HL-60/S4 treated with phorbol 12-myristate 13-acetate at 8.2 ng/mL for 4 days and 3 days (cell line): ENCODE measurements around the gene CHL1.

Source experiments
- in situ Hi-C: fragments of 300-500 bp; cut with MboI; formaldehyde crosslinking; loops from 2 replicates; pipeline ENCODE4 v1.15.0; 2022; ENCODE audit warnings: low sequenced_read_pairs

The CHL1 gene

GRCh38 chr3:277873-278272, 81.3 kb downstream of the CHL1 start:
- in situ Hi-C loops = no loop called here

DNA sequence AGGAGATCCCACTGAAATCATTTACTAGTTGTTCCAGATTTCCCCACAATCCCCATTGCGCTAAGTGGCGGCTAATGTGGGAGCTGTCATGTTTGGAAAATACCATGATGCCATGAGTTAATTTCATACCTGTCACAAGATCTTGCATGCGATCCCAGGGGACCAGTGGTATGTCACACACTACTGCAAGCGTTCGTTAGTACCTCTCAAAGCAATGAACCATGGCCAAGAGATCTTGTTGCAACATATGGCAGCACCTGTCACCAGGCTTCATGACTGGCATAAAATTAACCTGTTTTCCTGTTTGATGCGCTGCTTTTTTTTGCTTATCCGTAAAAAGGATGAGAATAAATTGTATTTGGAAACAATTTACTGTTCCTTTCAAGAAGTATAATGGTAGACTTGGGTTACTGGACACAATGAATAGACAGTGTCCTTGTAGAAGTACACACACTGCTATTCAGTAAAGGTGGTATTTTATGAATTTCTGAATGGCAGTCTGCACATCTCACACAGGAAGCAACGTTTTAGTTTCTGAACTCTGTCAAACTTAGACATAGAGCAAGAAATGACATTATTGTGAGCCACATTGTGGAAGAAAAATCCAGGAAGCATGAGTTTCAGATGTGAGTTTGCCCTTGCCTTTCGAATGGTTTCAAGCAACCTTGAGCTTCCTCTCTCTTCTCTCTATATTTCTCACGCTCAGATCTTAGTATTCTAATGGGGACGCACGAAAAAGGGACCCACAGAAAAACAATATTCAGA, 81.9 kb downstream of the CHL1 start:
- in situ Hi-C loops = no loop called here

DNA sequence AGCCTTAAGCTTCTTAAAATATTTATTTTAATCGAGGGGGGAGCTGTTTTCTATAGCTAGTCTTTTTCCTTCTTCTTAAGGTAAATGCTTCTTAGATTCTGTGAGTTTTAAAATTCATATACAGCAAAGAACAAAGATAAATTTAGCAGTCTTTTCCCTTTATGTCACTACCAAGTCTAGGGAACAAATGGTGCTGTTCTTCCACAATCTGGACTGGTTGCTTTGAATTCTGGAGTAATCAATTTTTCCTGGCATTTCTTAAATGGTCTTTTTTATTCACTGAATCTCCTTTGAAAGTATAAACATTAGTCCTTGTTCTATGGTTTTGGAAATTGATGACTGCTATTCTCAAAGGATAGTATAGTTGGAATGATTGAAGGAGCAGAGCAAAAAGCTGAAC, 82.8 kb downstream of the CHL1 start:
- in situ Hi-C loops = no loop called here

- in situ Hi-C loops = no loop called here
Measured at GRCh38 chr3:280681-281080, 84.1 kb downstream of the CHL1 start.

GRCh38 chr3:284322-284721, 87.8 kb downstream of the CHL1 start:
- in situ Hi-C loops = no loop called here

DNA sequence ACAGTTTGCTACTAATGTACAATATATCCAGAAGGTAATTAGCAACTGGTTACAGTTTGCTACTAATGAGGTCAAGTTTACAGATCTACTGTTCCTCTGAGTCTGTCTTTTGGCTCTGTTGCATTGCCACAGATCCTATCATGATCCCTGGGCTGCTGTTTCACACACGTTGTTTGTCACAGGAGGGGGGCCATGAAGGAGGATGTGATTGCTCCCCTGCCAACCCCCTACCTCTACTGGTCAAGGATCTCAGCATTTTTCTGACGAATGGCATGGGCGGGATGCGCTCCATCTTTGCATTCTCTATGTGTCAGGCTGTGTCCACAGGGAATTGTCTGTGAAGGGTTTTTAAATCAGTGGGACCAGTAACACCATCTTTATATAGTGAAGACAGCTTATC, 91.9 kb downstream of the CHL1 start:
- in situ Hi-C loops = no loop called here

- in situ Hi-C loops = no loop called here
Measured at GRCh38 chr3:291028-291427, 94.5 kb downstream of the CHL1 start.

DNA sequence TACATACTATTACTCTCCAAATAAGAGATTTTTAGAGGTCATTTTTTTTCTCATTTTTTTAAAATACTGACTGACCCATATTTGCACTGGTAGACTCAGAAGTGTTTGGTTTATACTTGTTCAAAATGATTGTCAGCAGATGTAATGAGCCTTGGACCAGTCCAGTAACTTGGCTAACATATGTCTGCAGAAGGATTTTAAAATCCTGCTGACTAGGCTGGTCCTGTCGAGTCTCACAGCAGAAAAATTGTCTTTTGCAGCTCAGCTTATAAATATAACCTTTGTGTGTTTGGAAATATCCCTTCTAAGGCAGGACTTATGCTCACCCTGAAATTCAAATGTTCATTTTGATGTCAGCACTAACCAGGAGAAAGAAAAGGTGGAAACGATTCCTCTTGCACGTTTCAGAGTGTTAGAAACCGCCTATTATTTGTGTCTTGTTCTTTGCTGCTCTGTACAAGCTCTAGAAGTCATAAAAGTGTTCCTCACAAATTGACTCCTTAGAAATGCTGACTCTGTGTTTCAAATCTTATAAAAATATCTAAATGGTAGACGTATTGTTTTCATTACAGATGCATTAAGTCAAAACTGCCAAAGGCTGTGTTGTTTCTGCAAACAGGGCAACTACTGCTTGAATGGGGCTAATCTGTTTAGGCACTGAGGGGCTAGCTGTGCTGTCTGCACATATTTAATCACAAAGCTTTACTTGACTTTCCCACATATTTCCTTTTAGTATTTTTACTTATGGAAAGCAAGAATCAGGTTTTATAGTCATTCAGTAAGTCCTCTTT, 95.3 kb downstream of the CHL1 start:
- in situ Hi-C loops = no loop called here

- in situ Hi-C loops = no loop called here
Measured at GRCh38 chr3:294096-294495, 97.5 kb downstream of the CHL1 start.

DNA sequence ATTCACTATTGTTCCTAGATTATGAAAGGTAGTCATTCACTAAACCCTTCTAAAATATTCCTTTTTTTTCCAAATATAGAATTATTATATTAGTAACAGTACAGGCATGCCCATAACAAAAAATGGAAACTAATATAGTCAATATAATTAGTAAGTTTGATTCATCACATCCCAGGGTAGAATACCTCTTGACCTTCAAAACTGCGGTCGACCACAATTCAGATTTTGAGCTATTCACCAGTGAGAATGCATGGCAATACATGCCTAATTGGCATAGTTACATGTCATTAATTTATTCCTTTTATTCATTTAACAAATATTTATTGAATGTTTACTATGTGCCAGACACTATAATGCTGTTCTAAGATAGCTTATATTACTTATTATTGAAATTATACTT, 98.0 kb downstream of the CHL1 start:
- in situ Hi-C loops = no loop called here

- in situ Hi-C loops = no loop called here
Measured at GRCh38 chr3:295166-295565, 98.6 kb downstream of the CHL1 start.

DNA sequence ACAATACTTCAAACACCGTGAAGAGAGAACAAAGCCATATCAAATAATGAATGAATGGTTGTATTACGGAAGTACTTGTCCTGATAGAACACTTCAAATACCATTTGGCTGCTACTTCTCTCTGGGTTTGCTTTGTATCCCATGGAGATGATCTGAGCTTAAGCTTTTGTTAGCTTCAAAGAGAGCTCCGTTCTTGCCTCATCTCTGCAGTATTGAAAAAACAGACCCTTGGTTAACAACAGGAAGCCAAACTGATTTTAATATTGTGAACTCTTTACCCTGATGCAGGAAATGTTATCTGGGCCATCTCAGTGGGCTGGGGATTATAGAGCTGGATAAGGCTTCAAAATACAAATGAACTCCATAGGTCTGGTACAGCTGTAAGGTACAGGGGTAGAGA, 101.0 kb downstream of the CHL1 start:
- in situ Hi-C loops = no loop called here

GRCh38 chr3:299590-300301, 103.2 kb downstream of the CHL1 start:
- in situ Hi-C loops = no loop called here

DNA sequence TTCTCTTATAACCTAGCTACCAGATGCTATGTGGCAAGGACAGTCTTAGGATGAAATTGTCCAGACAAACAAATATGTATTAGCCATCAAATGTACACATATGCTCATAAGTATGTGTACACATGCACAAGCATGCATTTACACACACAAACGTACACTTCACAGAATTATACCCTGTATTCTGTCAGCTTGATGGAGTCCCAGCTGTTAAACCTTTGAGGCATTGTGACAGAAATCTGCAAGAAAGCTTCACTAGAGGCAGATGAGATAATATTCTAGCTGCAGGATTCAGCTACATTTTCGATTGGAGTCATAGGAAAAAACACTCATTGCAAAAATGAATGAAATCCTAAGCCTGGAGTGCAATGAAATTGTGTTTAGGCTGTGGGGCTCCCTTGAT, 110.6 kb downstream of the CHL1 start:
- in situ Hi-C loops = no loop called here

- in situ Hi-C loops = no loop called here
Measured at GRCh38 chr3:308597-309321, 112.2 kb downstream of the CHL1 start.

DNA sequence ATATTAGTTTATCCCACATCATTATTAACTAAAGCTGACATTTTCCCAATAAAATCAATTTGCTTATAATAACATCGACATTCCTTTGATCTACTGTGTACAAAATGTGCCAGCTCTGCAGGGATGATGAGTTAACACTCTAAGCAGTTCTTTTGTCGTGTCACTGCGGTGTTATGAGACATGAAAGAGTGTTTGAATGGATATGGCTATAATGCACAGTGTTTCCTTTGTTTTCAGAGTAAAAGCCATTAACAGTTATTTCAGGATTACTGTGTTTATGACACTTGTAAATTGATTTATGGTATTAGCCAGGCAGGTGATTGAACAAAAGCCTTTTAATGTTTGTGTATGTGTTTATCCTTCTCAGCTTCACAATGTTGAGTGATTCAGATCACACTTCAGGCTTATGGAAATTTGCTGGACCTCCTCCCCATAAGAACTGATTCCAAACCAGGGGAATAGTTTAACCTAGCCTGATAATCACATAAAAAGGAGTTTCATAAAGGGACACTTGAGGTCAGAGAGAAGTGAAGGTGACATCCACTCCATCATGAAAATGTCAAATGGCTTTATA, 115.7 kb downstream of the CHL1 start:
- in situ Hi-C loops = no loop called here

DNA sequence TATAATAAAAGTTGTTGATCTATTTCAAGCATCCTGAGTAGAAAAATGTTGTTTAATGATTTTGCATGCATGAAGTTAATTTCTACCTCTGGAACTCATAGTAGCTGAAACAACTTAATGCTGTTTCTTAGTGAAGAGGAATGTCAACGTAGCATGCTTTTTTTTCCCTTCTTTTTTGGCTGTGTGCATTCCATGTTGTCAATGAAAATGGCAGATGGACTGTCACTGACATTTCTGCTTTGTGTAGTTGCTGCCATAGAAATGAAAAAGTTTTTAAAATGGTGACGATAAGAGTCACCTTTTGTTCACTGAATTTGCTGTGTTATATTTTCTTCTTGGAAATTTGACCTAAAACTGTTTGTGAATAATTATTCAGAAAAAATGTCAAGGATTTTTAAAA, 116.3 kb downstream of the CHL1 start:
- in situ Hi-C loops = no loop called here

- in situ Hi-C loops = no loop called here
Measured at GRCh38 chr3:317012-317411, 120.4 kb downstream of the CHL1 start.

GRCh38 chr3:318903-319302, 122.3 kb downstream of the CHL1 start:
- in situ Hi-C loops = no loop called here

DNA sequence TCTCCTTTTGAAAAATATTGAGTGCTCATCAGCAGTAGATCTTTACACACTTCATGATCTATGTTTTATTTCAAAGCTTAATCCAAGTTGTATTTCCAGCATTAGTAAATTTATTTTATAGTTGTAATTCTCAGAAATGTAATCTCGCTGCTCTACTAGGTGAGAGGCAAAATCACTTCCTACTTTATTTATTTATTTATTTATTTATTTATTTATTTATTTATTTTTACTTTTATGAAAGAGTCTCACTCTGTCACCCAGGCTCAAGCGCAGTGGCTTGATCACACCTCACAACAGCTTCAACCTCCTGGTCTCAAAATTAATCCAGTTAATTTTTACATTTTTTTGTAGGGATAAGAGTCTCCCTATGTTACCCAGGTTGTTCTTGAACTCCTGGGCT, 127.9 kb downstream of the CHL1 start:
- in situ Hi-C loops = no loop called here

- in situ Hi-C loops = no loop called here
Measured at GRCh38 chr3:325495-325894, 128.9 kb downstream of the CHL1 start.
